PFSK-1 (cell line): Measurements from ENCODE around the gene OGFOD3.

Experiments
- POLR2AphosphoS5 ChIP-seq: IDR thresholded peaks from 2 replicates; pipeline ENCODE4 v1.6.1; 2012; ENCODE audit warnings: low read depth, mild to moderate bottlenecking, control low read depth, low read length, moderate library complexity
- REST ChIP-seq, 2 experiments: IDR thresholded peaks; 2 replicates each; pipeline versions ENCODE4 v1.6.1 to v1.8.0; 2011 to 2012; ENCODE audit warnings: low read depth in 2 of 2, low read length in 2 of 2, control low read depth in 1 of 2, inconsistent platforms in 1 of 2, mild to moderate bottlenecking in 1 of 2, moderate library complexity in 1 of 2; ENCODE audit not compliant: insufficient read depth in 1 of 2
- SIN3A ChIP-seq: IDR thresholded peaks from 2 replicates; pipeline ENCODE4 v1.6.1; 2012; ENCODE audit warnings: mild to moderate bottlenecking, low read length, moderate library complexity, borderline replicate concordance; ENCODE audit not compliant: insufficient read depth
- TAF1 ChIP-seq: IDR thresholded peaks from 2 replicates; pipeline ENCODE4 v1.6.1; 2012; ENCODE audit warnings: low read length, control low read depth, borderline replicate concordance; ENCODE audit not compliant: insufficient read depth

- TF ChIP-seq REST (IDR thresholded peaks at IDR 0.05; ENCODE audit: insufficient read depth in 1 of 2, low read depth in 2 of 2, low read length in 2 of 2) (no peak), TAF1 (no peak), POLR2AphosphoS5 (no peak), SIN3A (no peak)
Measured at GRCh38 chr17:82416264-82416663, 2.1 kb downstream of the OGFOD3 start.
